HepG2 (cell line): ENCODE measurements around the gene LBX2. TPM values are rescaled to one million over a fixed set of nuclear protein-coding genes. Genes with fewer than 3 reads are reported as not detected.

Experiments used
- CENPT ChIP-seq: sonication (generic); formaldehyde crosslinking; IDR thresholded peaks from 2 replicates; pipeline ENCODE4 v1.8.0; 2022; ENCODE audit warnings: low read depth, mild to moderate bottlenecking, moderate library complexity, missing genetic modification reagents
- FOXA1 ChIP-seq, 2 experiments: fragments of 450-650 bp in 1 of 2; sonication (generic) in 1 of 2; formaldehyde crosslinking in 1 of 2; IDR thresholded peaks; 2 replicates each; pipeline versions ENCODE4 v1.4.0 to v1.6.1; 2016 to 2020; ENCODE audit warnings: missing genetic modification reagents in 1 of 2
- FOXO4 ChIP-seq: sonication (generic); formaldehyde crosslinking; conservative IDR thresholded peaks from 2 replicates; pipeline ENCODE4 v1.8.1; 2023; ENCODE audit warnings: missing genetic modification reagents
- HNF1A ChIP-seq, 2 experiments: sonication (generic) in 1 of 2; formaldehyde crosslinking in 1 of 2; IDR thresholded peaks; 2 replicates each; pipeline versions ENCODE4 v1.4.0 to v1.6.1; 2016 to 2020; ENCODE audit warnings: borderline replicate concordance in 1 of 2, low read depth in 1 of 2, mild to moderate bottlenecking in 1 of 2, missing genetic modification reagents in 1 of 2
- HNF4G ChIP-seq, 2 experiments: sonication (generic) in 1 of 2; formaldehyde crosslinking in 1 of 2; IDR thresholded peaks; 2 replicates each; pipeline versions ENCODE4 v1.4.0 to v1.6.1; 2011 to 2020; ENCODE audit warnings: borderline replicate concordance in 2 of 2, low read depth in 2 of 2, mild to moderate bottlenecking in 2 of 2, low read length in 1 of 2, missing genetic modification reagents in 1 of 2, moderate library complexity in 1 of 2
- IRF2 ChIP-seq: IDR thresholded peaks from 2 replicates; pipeline ENCODE4 v1.6.1; 2018; ENCODE audit warnings: missing genetic modification reagents, missing compliant biosample characterization
- MED1 ChIP-seq: sonication (generic); formaldehyde crosslinking; IDR thresholded peaks from 2 replicates; pipeline ENCODE4 v1.4.0; 2020; ENCODE audit warnings: missing genetic modification reagents
- MIXL1 ChIP-seq: IDR thresholded peaks from 2 replicates; pipeline ENCODE4 v1.6.1; 2016
- MTA1 ChIP-seq: sonication (generic); formaldehyde crosslinking; IDR thresholded peaks from 2 replicates; pipeline ENCODE4 v1.4.0; 2020; ENCODE audit warnings: missing genetic modification reagents, mild to moderate bottlenecking, borderline replicate concordance
- MYNN ChIP-seq: sonication (generic); formaldehyde crosslinking; IDR thresholded peaks from 2 replicates; pipeline ENCODE4 v1.4.0; 2020; ENCODE audit warnings: mild to moderate bottlenecking, low read depth, missing genetic modification reagents
- SOX6 ChIP-seq, 2 experiments: fragments of 450-650 bp in 1 of 2; sonication (generic) in 1 of 2; formaldehyde crosslinking in 1 of 2; IDR thresholded peaks; 2 replicates each; pipeline versions ENCODE4 v1.4.0 to v1.6.1; 2017 to 2020; ENCODE audit warnings: antibody characterized with exemption in 1 of 2, mild to moderate bottlenecking in 1 of 2, missing genetic modification reagents in 1 of 2
- SRSF9 ChIP-seq: fragments of 200-400 bp; formaldehyde crosslinking; IDR thresholded peaks from 2 replicates; pipeline ENCODE4 v1.6.1; 2018; ENCODE audit warnings: borderline replicate concordance, mild to moderate bottlenecking, low read depth, low read length; ENCODE audit not compliant: insufficient read depth, poor library complexity, severe bottlenecking
- ZFP90 ChIP-seq: sonication (generic); formaldehyde crosslinking; IDR thresholded peaks from 2 replicates; pipeline ENCODE4 v1.8.0; 2022; ENCODE audit warnings: missing genetic modification reagents, mild to moderate bottlenecking, inconsistent platforms, borderline replicate concordance
- ZKSCAN1 ChIP-seq: fragments of 150-350 bp; IDR thresholded peaks from 2 replicates; pipeline ENCODE4 v1.6.1; 2014; ENCODE audit warnings: low read length
- ZNF33A ChIP-seq: sonication (generic); formaldehyde crosslinking; IDR thresholded peaks from 2 replicates; pipeline ENCODE4 v1.5.1; 2020; ENCODE audit warnings: missing genetic modification reagents, mild to moderate bottlenecking, moderate library complexity, borderline replicate concordance
- ZNF354B ChIP-seq: sonication (generic); formaldehyde crosslinking; IDR thresholded peaks from 2 replicates; pipeline ENCODE4 v1.8.0; 2022; ENCODE audit warnings: mild to moderate bottlenecking, missing genetic modification reagents
- ZNF501 ChIP-seq: sonication (generic); formaldehyde crosslinking; IDR thresholded peaks from 2 replicates; pipeline ENCODE4 v1.5.1; 2020; ENCODE audit warnings: mild to moderate bottlenecking, moderate library complexity, missing genetic modification reagents
- ZNF652 ChIP-seq: IDR thresholded peaks from 2 replicates; pipeline ENCODE4 v1.6.1; 2016; ENCODE audit warnings: low read depth, borderline replicate concordance
- ZNF770 ChIP-seq: sonication (generic); formaldehyde crosslinking; IDR thresholded peaks from 2 replicates; pipeline ENCODE4 v1.5.0; 2020; ENCODE audit warnings: mild to moderate bottlenecking, missing genetic modification reagents
- polyA plus RNA-seq, 8 experiments: library from polyadenylated mRNA; depleted of rRNA in 3 of 8; stranded (reverse) in 7 of 8; unstranded in 1 of 8; fragments of >200 nt; fragmentation: Illumina TruSeq in 4 of 8; extraction: Trizol in 4 of 8; gene quantifications; 2 replicates each; pipeline versions ENCODE4 v1.2.1 to v1.2.3, GENCODE V29; 2011 to 2016; ENCODE audit warnings: low read depth in 4 of 8, missing spikeins in 1 of 8, mixed read lengths in 1 of 8; ENCODE audit not compliant: insufficient read depth in 1 of 8
- total RNA-seq, 5 experiments: library from RNA; depleted of rRNA; stranded (reverse); fragments of >200 nt; fragmentation: Illumina TruSeq; extraction: Trizol; gene quantifications; 2 replicates each; pipeline ENCODE4 v1.2.3, GENCODE V29; 2016; ENCODE audit warnings: low read depth in 1 of 5

Gene LBX2
- total and polyA plus RNA-seq, 2 of the 13 experiments (the other 11 are each of a cell fraction or from before 2014, with no cell fraction given), result 6.4 to 8.1 TPM

GRCh38 chr2:74496997-74497776, 2.2 kb downstream of the LBX2 start (continued):
- TF ChIP-seq FOXA1 (IDR thresholded peaks at IDR 0.05) (no peak), FOXA1 (CRISPR knock-in tag; IDR thresholded peaks at IDR 0.05) (no peak), ZNF354B (no peak), MED1 (CRISPR knock-in tag) (peak; percentile 62; the same call in 1 of the 2 replicates), FOXO4 (CRISPR knock-in tag) (0 out of 2 replicates have a peak, but pooled peaks have one; percentile 91), ZNF33A (CRISPR knock-in tag) (no peak), HNF4G (IDR thresholded peaks at IDR 0.05; ENCODE audit: borderline replicate concordance, low read depth, low read length) (peak; percentile 66; the same call in 1 of the 2 replicates), HNF4G (CRISPR knock-in tag; IDR thresholded peaks at IDR 0.05; ENCODE audit: borderline replicate concordance, low read depth) (0 out of 2 replicates have a peak, but pooled peaks have one; percentile 50), ZNF501 (CRISPR knock-in tag) (no peak; the same call in 1 of the 2 replicates), MTA1 (CRISPR knock-in tag) (peak; percentile 38), HNF1A (IDR thresholded peaks at IDR 0.05; ENCODE audit: low read depth) (peak; percentile 65; the same call in 1 of the 2 replicates), HNF1A (CRISPR knock-in tag; IDR thresholded peaks at IDR 0.05; ENCODE audit: borderline replicate concordance) (peak; percentile 66), SRSF9 (no peak), SOX6 (IDR thresholded peaks at IDR 0.05) (no peak), SOX6 (CRISPR knock-in tag; IDR thresholded peaks at IDR 0.05) (peak; percentile 84), ZFP90 (0 out of 2 replicates have a peak, but pooled peaks have one; percentile 32), ZNF770 (CRISPR knock-in tag) (peak; percentile 67; the same call in 1 of the 2 replicates), IRF2 (CRISPR knock-in tag) (peak; percentile 9; the same call in 1 of the 2 replicates), MYNN (0 out of 2 replicates have a peak, but pooled peaks have one; percentile 27), ZNF652 (CRISPR knock-in tag) (no peak), MIXL1 (CRISPR knock-in tag) (0 out of 2 replicates have a peak, but pooled peaks have one; percentile 46), CENPT (CRISPR knock-in tag) (0 out of 2 replicates have a peak, but pooled peaks have one; percentile 34), ZKSCAN1 (no peak)
